Measurements from ENCODE around the gene DNTTIP2. TPM values are rescaled to one million over a fixed set of nuclear protein-coding genes. Genes with fewer than 3 reads are reported as not detected.

Gene DNTTIP2
- total and polyA plus RNA-seq, 11 donors: 17.7 to 55.8 (median 39.1) TPM

DNA sequence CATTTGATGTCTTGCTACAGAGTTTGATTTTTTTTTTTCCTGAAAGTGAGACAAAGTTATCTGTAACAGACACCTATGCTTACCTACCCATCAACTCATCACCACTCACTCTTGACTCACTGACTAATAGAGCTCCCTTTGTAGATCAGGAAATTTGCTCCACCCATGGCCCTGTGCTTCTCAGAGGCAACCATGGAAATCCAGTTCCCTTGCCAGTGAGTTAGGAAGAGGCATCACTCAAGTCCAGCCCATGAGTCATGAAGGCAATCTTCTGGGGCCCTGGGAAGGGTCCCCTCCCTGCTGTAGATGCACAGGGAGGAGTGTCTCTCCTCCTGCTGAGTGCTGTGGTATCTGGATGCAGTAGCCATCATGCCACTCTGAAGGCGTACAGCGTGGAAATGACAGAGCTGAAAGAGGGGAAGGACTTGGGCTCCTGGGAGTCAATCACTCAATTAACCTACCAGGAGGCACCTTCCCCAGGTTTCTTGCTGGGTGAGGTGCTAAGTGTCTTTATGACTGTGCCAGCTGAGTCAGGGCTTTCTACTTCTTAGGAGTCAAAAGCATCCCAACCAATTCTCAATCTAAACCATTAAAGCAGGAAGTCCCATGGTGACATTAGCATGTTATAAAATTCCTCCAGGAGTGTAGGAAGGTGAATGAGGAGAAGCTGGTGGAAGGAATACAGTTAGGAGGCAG, 56.1 kb downstream of the DNTTIP2 start:
- intact Hi-C loops (cut with DNase I): no loop called here
- H3K27me3 ChIP-seq: no peaks in the 10 kb centered on the region
- no peaks in the 10 kb centered on the region for H3K9me3 ChIP-seq
- DNase-seq: no peak
- no peak for TF ChIP-seq POLR2A (IDR thresholded peaks at IDR 0.05)
- TF ChIP-seq, protein P1, sequence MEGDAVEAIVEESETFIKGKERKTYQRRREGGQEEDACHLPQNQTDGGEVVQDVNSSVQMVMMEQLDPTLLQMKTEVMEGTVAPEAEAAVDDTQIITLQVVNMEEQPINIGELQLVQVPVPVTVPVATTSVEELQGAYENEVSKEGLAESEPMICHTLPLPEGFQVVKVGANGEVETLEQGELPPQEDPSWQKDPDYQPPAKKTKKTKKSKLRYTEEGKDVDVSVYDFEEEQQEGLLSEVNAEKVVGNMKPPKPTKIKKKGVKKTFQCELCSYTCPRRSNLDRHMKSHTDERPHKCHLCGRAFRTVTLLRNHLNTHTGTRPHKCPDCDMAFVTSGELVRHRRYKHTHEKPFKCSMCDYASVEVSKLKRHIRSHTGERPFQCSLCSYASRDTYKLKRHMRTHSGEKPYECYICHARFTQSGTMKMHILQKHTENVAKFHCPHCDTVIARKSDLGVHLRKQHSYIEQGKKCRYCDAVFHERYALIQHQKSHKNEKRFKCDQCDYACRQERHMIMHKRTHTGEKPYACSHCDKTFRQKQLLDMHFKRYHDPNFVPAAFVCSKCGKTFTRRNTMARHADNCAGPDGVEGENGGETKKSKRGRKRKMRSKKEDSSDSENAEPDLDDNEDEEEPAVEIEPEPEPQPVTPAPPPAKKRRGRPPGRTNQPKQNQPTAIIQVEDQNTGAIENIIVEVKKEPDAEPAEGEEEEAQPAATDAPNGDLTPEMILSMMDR (IDR thresholded peaks at IDR 0.05): no peak
- peaks cover 0 to 8% (median under 1%) of the 10 kb centered on the region in 12 donors for H3K4me1 ChIP-seq
- no peak overlapping the region for H3K27ac ChIP-seq
- ATAC-seq: no peak
- H3K36me3 ChIP-seq: no peaks in the 10 kb centered on the region
- WGBS, 4 donors: 91 to 100% (median 96%) methylated on average over 2 of the region's 2 CpGs; no CpG with 5 or more reads in 1 of the 4 donors
- H3K4me3 ChIP-seq: no peak overlapping the region

DNA sequence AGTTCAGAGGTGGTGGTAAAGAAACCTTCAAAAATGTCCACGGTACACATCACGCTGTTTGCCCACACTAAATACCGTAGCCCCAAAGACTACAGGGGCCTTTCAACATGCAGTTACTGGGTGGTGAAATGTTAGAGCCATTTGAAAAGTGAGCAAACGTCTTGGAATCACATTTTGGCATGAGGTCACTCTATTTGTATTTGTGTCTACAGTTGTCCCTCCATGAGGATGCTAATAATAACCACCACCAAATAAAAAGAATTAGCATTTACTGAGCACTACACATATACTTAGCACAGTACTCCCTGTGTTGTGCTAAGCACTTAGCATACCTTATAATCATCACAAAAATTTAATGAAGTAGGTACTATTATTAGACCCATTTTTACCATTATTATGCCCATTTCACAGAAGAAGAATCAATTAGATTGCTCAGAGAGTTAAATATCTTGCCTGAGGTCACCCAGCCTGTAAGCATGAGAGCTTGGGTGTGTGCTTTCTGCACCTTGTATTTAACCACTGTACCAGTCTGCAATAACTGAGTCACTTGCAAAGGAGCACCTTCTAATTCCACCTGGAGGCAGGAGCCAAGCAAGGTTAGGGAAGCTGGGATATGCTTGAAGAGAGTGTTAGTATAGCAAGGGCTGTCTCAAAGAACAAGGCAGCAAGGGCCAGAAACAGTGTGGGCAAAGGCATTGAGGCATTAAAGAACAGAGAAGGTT, 57.4 kb downstream of the DNTTIP2 start:
- no peak for DNase-seq

DNA sequence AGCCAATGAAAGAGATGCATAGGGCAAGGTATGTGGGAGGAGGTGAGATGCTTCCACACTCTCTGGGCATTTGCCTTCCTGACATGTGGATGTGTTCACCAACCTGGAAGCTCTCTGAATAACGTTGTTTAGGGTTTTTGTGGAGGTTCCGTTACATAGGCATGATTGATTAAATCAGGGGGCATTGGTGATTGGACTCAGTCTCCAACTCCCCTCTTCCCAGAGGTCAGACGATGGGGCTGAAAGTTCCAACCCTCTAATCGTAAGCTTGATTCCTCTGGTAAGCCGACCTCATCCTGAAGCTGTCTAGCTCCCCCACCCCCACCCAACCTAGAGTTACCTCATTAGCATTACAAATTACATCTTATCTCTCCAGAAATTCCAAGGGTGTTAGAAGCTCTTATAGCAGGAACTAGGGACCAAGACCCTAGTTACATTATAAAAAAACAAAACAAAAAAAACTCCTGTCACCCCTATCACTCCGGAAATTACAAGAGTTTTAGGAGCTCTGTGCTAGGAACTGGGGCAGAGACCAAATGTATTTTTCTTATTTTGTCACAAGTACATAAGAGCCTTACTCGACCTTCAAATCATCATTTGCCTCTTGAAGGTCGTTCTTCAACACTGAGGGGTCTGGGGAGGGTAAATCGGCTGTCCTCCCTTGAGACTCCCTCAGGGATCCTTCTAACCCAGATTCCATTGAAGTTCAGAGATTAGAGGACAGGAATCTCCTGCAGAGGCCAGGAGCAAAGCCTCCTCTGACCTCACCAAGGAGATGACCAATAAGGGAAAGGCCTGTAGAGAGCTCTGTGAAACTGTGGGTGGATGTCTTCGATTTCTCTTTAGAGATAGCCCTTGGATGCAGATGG, 58.2 kb downstream of the DNTTIP2 start:
- intact Hi-C loops (cut with DNase I): no loop called here
- Histone ChIP-seq H3K27me3 (no peaks in the 10 kb centered on the region), H3K9me3 (no peaks in the 10 kb centered on the region), H3K4me3 (no peak overlapping the region), H3K36me3 (no peaks in the 10 kb centered on the region), H3K27ac (no peak overlapping the region), H3K4me1 (peaks cover 0 to 29% (median 17%) of the 10 kb centered on the region in 12 donors)
- ATAC-seq (no peak), DNase-seq (no peak)
- no peak for TF ChIP-seq POLR2A (IDR thresholded peaks at IDR 0.05)
- TF ChIP-seq, protein P1 (IDR thresholded peaks at IDR 0.05): no peak
- 74 to 81% (median 77%) methylated on average over 10 of the region's 10 CpGs for WGBS, 4 donors

More for the DNA sequence above, 57.4 kb downstream of the DNTTIP2 start:
- 77 to 85% (median 80%) methylated on average over 4 of the region's 4 CpGs for WGBS, 4 donors
- H3K4me3 ChIP-seq: no peak overlapping the region
- no peak overlapping the region for H3K27ac ChIP-seq
- no peak for ATAC-seq
- no peaks in the 10 kb centered on the region for H3K9me3 ChIP-seq
- no peaks in the 10 kb centered on the region for H3K27me3 ChIP-seq
- intact Hi-C loops (cut with DNase I): no loop called here
- H3K36me3 ChIP-seq: no peaks in the 10 kb centered on the region
- peaks cover 0 to 21% (median 13%) of the 10 kb centered on the region in 12 donors for H3K4me1 ChIP-seq
- TF ChIP-seq, protein P1 (IDR thresholded peaks at IDR 0.05): no peak
- TF ChIP-seq POLR2A (IDR thresholded peaks at IDR 0.05): no peak
